LNCaP clone FGC (cell line): ENCODE results near the gene SYTL5.

ENCODE experiments used
- DNase-seq: peaks from one replicate; pipeline ENCODE4 v3.0.0-alpha.2; 2011; ENCODE audit warnings: low read depth
- H3K4me3 ChIP-seq: 2 replicates; pipeline ENCODE4 v1.5.1; 2011; ENCODE audit warnings: mild to moderate bottlenecking, low read depth, low read length, control low read depth
- TF ChIP-seq, protein P1 (sequence below): IDR thresholded peaks from 2 replicates; pipeline ENCODE4 v1.5.1; 2012; ENCODE audit warnings: mild to moderate bottlenecking; ENCODE audit not compliant: control insufficient read depth, insufficient read depth; ENCODE audit errors: extremely low read depth

The SYTL5 gene

DNA sequence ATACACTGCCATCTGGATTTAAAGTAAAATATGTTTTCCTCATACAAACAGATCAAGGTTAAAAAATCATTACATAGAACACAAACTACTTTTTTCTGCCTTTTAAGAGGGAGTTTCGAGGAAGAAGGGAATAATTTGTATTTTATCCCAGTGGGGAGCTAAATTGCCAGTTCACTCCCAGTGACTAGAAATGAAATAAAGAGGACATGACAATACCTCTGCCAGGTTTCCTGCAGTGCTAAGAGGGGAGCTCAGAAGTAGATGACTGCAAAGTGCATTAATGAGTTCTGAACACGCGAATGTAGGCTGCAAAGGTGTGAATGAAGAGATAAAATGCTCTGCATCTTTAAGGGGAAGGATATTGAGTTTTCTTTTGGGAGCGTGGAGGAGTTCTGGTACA is 144.6 kb downstream of the SYTL5 start:
- TF ChIP-seq, protein P1, sequence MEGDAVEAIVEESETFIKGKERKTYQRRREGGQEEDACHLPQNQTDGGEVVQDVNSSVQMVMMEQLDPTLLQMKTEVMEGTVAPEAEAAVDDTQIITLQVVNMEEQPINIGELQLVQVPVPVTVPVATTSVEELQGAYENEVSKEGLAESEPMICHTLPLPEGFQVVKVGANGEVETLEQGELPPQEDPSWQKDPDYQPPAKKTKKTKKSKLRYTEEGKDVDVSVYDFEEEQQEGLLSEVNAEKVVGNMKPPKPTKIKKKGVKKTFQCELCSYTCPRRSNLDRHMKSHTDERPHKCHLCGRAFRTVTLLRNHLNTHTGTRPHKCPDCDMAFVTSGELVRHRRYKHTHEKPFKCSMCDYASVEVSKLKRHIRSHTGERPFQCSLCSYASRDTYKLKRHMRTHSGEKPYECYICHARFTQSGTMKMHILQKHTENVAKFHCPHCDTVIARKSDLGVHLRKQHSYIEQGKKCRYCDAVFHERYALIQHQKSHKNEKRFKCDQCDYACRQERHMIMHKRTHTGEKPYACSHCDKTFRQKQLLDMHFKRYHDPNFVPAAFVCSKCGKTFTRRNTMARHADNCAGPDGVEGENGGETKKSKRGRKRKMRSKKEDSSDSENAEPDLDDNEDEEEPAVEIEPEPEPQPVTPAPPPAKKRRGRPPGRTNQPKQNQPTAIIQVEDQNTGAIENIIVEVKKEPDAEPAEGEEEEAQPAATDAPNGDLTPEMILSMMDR: no peak
- no peak for DNase-seq
- H3K4me3 ChIP-seq: no peak overlapping the region

DNA sequence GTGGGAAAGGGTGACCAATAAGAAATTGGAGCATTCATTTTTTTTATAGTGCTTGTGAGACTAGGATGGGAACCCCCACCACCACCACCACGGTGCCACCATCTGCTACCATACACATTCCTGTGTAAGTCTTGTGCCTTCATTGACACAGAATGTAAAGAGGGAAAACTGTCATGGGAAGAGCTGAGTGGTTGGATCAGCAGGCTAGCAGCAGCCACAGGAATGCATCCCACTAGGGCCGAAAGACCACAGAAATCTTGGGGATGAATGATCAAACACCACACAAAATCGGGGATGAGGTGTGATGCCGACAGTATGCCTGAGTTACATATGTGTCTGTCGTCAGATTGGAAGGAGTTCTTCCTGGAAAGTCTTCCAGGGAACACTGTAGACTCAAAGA is 145.1 kb downstream of the SYTL5 start:
- TF ChIP-seq, protein P1: no peak
- no peak overlapping the region for H3K4me3 ChIP-seq
- no peak for DNase-seq

DNA sequence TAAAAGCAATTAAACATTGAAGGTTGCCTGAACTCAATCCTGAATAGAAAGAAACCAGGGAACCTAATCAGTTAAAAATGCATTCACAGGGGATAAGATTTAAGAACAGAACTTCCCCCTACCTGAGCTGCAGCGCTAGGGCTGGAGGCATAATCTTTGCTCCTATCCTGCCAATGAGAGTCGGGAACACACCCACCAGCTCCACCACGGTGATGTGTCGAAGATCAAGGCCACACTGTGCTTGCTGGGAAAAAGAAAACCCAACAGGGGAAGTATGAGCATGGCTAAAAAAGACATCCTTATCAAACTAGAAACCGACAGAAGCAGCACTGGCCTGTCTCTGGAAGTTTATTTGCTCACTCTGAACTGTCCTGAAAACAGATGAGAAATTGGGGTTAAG is 148.0 kb downstream of the SYTL5 start:
- no peak overlapping the region for H3K4me3 ChIP-seq
- TF ChIP-seq, protein P1: no peak
- DNase-seq: no peak

DNA sequence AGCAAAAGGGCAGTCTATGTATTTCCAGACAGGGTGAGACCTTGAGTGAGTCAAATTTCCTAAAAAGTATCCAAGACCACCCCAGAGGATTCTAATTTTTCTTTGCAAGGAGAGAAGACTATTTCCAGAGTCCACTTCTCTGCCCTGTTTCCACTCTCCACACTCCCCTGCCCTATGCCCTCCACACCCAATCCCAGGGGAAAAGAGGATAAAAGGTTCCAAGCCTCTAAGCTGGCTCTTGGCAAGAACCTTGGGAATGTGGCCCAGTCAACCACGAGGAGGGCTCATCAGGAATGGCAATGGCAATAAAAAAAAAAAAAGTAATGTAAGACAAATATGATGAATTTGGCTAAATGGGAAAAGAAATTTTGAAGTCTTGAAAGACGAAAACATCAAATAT is 148.5 kb downstream of the SYTL5 start:
- DNase-seq: no peak
- H3K4me3 ChIP-seq: no peak overlapping the region
- TF ChIP-seq, protein P1: no peak

DNA sequence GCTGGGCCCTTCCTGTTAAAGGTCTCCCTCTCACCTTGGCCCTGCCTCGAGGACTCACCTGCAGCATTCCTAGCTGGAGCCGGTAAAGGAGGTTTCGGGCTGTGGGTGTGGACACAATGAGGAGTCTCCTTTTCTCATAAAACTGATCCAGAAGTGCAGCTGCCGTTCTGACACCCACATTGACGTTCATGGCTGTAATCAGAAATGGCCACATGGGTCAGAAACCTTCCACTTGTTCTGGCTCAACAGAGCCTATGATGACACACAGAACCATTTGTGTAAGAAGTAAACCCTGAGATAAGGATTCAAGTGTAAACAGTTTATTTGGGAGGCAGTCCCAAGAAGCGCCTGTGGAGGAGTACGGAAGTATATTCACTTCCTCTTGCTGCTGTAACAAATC is 150.5 kb downstream of the SYTL5 start:
- TF ChIP-seq, protein P1: no peak
- no peak overlapping the region for H3K4me3 ChIP-seq
- no peak for DNase-seq

DNA sequence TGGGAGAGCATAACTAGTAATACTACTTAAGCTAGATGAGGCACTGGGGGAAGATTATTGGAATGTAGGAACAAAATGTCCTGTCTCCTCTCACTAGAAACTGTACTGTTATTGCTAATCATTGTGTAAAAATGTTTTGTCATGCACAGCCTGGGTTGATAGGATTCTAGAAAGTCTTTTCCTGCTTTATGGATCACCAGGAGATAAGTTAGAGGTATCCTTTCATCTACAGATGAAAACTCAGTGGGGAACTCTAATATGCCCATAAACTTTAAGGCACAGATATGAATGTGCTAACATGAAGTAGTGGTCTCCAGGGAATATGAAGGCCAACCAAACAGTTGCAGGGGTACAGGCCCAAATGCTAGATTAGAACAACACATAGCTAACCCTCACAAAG is 156.8 kb downstream of the SYTL5 start:
- H3K4me3 ChIP-seq: no peak overlapping the region
- TF ChIP-seq, protein P1: no peak
- no peak for DNase-seq

DNA sequence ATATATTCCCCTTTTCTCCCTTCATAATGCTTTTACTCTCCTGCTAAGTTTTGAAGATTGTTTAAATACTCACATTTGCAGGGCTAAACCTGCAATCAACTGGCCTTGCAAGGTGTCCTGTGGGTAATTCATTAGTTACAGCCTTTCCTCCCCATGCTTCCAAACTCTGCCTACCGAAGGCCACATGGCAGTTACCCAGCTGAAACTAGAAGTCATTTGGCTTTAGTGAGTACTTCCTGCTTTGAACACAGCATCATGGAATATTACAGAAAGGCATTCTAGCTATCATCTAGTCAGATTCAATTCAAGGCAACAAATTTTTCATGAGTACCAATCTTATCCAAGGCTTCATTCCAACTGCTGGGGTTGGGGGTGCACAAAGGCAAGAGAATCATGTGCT is 158.7 kb downstream of the SYTL5 start:
- no peak overlapping the region for H3K4me3 ChIP-seq
- TF ChIP-seq, protein P1: no peak
- no peak for DNase-seq
